Measurements from ENCODE around the gene RSU1. TPM values are rescaled to one million over a fixed set of nuclear protein-coding genes. Genes with fewer than 3 reads are reported as not detected.

The RSU1 gene
- total and polyA plus RNA-seq, 2 experiments from 2014 or later = 109 to 236 TPM

DNA sequence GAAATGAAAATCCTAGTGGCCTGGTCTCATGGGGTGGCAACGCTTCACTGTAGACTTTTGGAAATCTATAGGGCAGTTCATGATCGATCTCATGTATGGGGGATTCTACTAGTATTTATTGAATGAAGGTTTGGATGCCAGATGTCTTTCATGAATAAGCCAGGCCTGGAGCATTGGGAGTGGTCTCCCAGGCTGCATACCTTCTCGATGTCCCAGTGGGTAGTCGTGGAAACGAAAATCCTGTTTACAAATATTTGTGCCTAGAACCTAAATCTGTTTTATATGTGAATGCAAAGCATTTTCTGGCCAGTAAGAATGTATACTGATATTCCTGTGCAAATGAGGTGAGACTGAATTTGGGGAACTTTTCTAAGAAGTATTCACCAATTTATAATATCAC lies 190.5 kb downstream of the RSU1 start:
- Histone ChIP-seq H4K20me1 (ENCODE audit: insufficient read depth) (no peaks in the 10 kb centered on the region), H3K4me2 (ENCODE audit: unreplicated experiment) (no peak overlapping the region), H3K27me3 (replicated peaks; ENCODE audit: insufficient read depth) (no peaks in the 10 kb centered on the region), H3K4me1 (ENCODE audit: insufficient read depth) (no peaks in the 10 kb centered on the region), H3F3A (ENCODE audit: insufficient read depth) (no peaks in the 10 kb centered on the region), H2AFZ (no peak overlapping the region), H3K9me3 (ENCODE audit: low read depth) (no peaks in the 10 kb centered on the region), H3K4me3 (no peak overlapping the region), H3K79me2 (ENCODE audit: insufficient read depth) (peaks cover 3% of the 10 kb centered on the region), H3K27ac (no peak overlapping the region), H3K36me3 (ENCODE audit: low read depth) (no peaks in the 10 kb centered on the region), H3K9me2 (ENCODE audit: insufficient read depth) (no peaks in the 10 kb centered on the region), H3K9ac (no peak overlapping the region)
- no peak for TF ChIP-seq EZH2phosphoT487 (IDR thresholded peaks at IDR 0.05; ENCODE audit: insufficient read depth, low read depth)
- no peak for TF ChIP-seq EZH2 (IDR thresholded peaks at IDR 0.05; ENCODE audit: insufficient read depth, poor library complexity, severe bottlenecking)
- in situ Hi-C loops (cut with MboI) = no loop called here
- DNase-seq = no peak
- WGBS, 2 experiments (ENCODE audit: low coverage in 1 of 2, low lambda C conversion rate in 2 of 2, missing lambda C conversion rate in 2 of 2) = 64 to 66% methylated on average over 5 of the region's 5 CpGs

DNA sequence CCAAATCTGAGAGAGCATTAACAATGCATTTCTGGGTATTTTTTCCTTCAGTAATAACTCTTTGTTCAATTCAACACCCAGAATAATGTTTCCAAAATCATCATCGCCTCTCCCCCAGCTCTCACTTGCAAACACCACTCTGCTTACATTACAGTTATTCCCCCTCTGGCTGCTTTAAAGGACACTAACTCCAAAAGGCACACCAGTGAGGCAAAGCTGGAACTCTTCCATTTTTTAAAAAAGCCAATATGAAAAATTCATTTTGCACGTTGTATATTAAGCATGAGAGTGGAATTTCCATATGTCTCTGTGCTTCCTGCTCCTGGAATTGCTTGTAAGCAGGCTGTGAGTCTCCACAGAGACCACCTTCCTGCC lies 204.3 kb downstream of the RSU1 start:
- Histone ChIP-seq H3K4me1 (ENCODE audit: insufficient read depth) (no peaks in the 10 kb centered on the region), H3K9me3 (ENCODE audit: low read depth) (no peaks in the 10 kb centered on the region), H3K79me2 (ENCODE audit: insufficient read depth) (peaks cover 43% of the 10 kb centered on the region), H3K27me3 (replicated peaks; ENCODE audit: insufficient read depth) (no peaks in the 10 kb centered on the region), H4K20me1 (ENCODE audit: insufficient read depth) (peaks cover 4% of the 10 kb centered on the region), H3K9ac (no peak overlapping the region), H3K4me3 (no peak overlapping the region), H3K9me2 (ENCODE audit: insufficient read depth) (no peaks in the 10 kb centered on the region), H3K4me2 (ENCODE audit: unreplicated experiment) (no peak overlapping the region), H3K36me3 (ENCODE audit: low read depth) (no peaks in the 10 kb centered on the region), H2AFZ (no peak overlapping the region), H3K27ac (no peak overlapping the region), H3F3A (ENCODE audit: insufficient read depth) (no peaks in the 10 kb centered on the region)
- WGBS, 2 experiments (ENCODE audit: low coverage in 1 of 2, low lambda C conversion rate in 2 of 2, missing lambda C conversion rate in 2 of 2) = 91 to 96% methylated on average over 2 of the region's 2 CpGs
- in situ Hi-C loops (cut with MboI) = no loop called here
- DNase-seq = no peak
- TF ChIP-seq EZH2 (IDR thresholded peaks at IDR 0.05; ENCODE audit: insufficient read depth, poor library complexity, severe bottlenecking) (no peak), EZH2phosphoT487 (IDR thresholded peaks at IDR 0.05; ENCODE audit: insufficient read depth, low read depth) (no peak)

DNA sequence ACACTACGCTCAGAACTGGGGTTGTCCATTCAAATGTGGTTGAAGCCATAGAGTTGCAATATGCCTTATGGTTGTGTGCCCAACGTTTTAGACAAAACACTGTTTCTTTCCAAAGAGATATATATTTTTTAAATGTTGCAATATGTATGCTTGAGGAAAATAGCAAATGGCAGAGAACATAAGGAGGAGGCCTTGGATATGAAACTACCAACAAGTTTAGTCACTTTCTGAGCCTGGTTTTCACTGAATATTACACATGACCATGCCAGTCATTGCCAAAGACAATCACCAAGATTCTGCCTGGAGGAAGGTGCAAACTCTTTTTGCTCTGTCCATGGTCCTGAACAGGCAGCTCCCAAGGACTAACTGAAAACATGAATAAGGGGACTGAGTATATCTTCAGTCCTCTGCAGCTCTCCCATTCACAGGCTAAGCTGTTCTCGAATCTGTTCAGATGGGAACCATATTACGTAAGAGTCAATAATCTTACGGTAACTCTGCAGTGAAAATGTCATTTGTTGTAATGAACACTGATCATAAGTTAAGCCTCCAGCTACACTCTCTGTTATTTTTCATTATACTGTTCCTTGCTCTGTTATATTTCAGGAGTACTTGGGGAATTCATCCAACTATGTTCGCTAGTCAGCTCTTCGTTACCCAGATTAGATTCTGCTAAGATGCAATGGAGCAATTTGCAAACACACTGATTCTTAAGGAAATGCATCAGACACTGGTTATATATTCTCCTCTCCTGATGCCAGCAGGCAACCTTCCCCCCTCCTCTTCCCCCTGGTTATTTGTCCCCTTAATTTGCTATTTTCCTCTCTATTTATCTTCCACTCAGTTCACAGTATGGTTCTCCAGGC lies 204.9 kb downstream of the RSU1 start:
- 63 to 70% methylated on average over 7 of the region's 7 CpGs for WGBS, 2 experiments (ENCODE audit: low coverage in 1 of 2, low lambda C conversion rate in 2 of 2, missing lambda C conversion rate in 2 of 2)
- H3K4me2 ChIP-seq (ENCODE audit: unreplicated experiment) = no peak overlapping the region
- H3K36me3 ChIP-seq (ENCODE audit: low read depth) = no peaks in the 10 kb centered on the region
- no peaks in the 10 kb centered on the region for H3K4me1 ChIP-seq (ENCODE audit: insufficient read depth)
- H3F3A ChIP-seq (ENCODE audit: insufficient read depth) = no peaks in the 10 kb centered on the region
- no peaks in the 10 kb centered on the region for H3K9me3 ChIP-seq (ENCODE audit: low read depth)
- TF ChIP-seq EZH2 (IDR thresholded peaks at IDR 0.05; ENCODE audit: insufficient read depth, poor library complexity, severe bottlenecking) (no peak), EZH2phosphoT487 (IDR thresholded peaks at IDR 0.05; ENCODE audit: insufficient read depth, low read depth) (no peak)
- in situ Hi-C loops (cut with MboI) = no loop called here
- H3K9ac ChIP-seq = no peak overlapping the region
- DNase-seq = peak; percentile 47
- H3K27ac ChIP-seq = no peak overlapping the region
- H3K27me3 ChIP-seq (replicated peaks; ENCODE audit: insufficient read depth) = no peaks in the 10 kb centered on the region
- peaks cover 36% of the 10 kb centered on the region for H3K79me2 ChIP-seq (ENCODE audit: insufficient read depth)
- no peaks in the 10 kb centered on the region for H3K9me2 ChIP-seq (ENCODE audit: insufficient read depth)
- no peak overlapping the region for H2AFZ ChIP-seq
- H3K4me3 ChIP-seq = no peak overlapping the region
- H4K20me1 ChIP-seq (ENCODE audit: insufficient read depth) = peaks cover 4% of the 10 kb centered on the region

DNA sequence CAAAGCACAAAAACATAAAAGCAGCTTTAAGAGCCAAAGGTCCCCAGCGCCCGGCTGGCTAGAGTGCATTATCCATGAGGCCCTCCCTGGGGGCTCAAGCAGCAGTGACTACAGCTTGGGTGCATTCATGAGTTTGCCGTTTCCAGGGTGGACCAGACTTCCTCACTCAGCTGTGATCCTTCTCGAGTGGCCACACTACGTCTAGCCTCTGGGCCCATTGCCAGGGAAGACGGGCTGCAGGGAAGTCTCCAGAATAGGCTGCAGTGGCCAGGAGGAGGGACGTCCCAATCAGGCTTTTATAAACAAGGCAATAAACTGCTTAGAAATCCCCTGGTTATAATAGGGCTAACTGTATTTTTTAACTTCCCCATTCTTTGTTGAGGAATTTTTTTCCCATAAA lies 206.2 kb downstream of the RSU1 start:
- no peak overlapping the region for H3K9ac ChIP-seq
- H3K36me3 ChIP-seq (ENCODE audit: low read depth) = no peaks in the 10 kb centered on the region
- H3K4me3 ChIP-seq = no peak overlapping the region
- H3K9me3 ChIP-seq (ENCODE audit: low read depth) = no peaks in the 10 kb centered on the region
- WGBS, 2 experiments (ENCODE audit: low coverage in 1 of 2, low lambda C conversion rate in 2 of 2, missing lambda C conversion rate in 2 of 2) = 88 to 91% methylated on average over 7 of the region's 7 CpGs
- peaks cover 4% of the 10 kb centered on the region for H4K20me1 ChIP-seq (ENCODE audit: insufficient read depth)
- peaks cover 23% of the 10 kb centered on the region for H3K79me2 ChIP-seq (ENCODE audit: insufficient read depth)
- H3K27ac ChIP-seq = no peak overlapping the region
- DNase-seq = no peak
- no peak overlapping the region for H2AFZ ChIP-seq
- in situ Hi-C loops (cut with MboI) = no loop called here
- TF ChIP-seq EZH2phosphoT487 (IDR thresholded peaks at IDR 0.05; ENCODE audit: insufficient read depth, low read depth) (no peak), EZH2 (IDR thresholded peaks at IDR 0.05; ENCODE audit: insufficient read depth, poor library complexity, severe bottlenecking) (no peak)
- H3K9me2 ChIP-seq (ENCODE audit: insufficient read depth) = no peaks in the 10 kb centered on the region
- no peak overlapping the region for H3K4me2 ChIP-seq (ENCODE audit: unreplicated experiment)
- H3F3A ChIP-seq (ENCODE audit: insufficient read depth) = no peaks in the 10 kb centered on the region
- peaks cover 3% of the 10 kb centered on the region; the same call in 1 of the 2 replicates for H3K4me1 ChIP-seq (ENCODE audit: insufficient read depth)
- H3K27me3 ChIP-seq (replicated peaks; ENCODE audit: insufficient read depth) = no peaks in the 10 kb centered on the region

All from GM23248 (cell line).